ENCODE measurements around the gene HS6ST2. TPM values are rescaled to one million over a fixed set of nuclear protein-coding genes. Genes with fewer than 3 reads are reported as not detected.

The HS6ST2 gene
- total RNA-seq, 1 experiment from 2014 or later: not detected

GRCh38 chrX:132592880-132593279 is 365.5 kb downstream of the HS6ST2 start:
- H3K4me1 ChIP-seq (replicated peaks): no peaks in the 10 kb centered on the region
- no peak overlapping the region for H3K4me3 ChIP-seq
- no peaks in the 10 kb centered on the region for H3K36me3 ChIP-seq
- no peaks in the 10 kb centered on the region for H3K27me3 ChIP-seq (replicated peaks)
- DNase-seq (ENCODE audit: low read depth in 1 of 2, low spot score in 2 of 2): no peak
- no peak overlapping the region for H3K27ac ChIP-seq
- no peaks in the 10 kb centered on the region for H3K9me3 ChIP-seq (replicated peaks)

GRCh38 chrX:132591719-132592275 is 366.6 kb downstream of the HS6ST2 start:
- no peak for DNase-seq (ENCODE audit: low read depth in 1 of 2, low spot score in 2 of 2)
- no peaks in the 10 kb centered on the region for H3K9me3 ChIP-seq (replicated peaks)
- H3K4me1 ChIP-seq (replicated peaks): no peaks in the 10 kb centered on the region
- H3K27ac ChIP-seq: no peak overlapping the region
- H3K36me3 ChIP-seq: no peaks in the 10 kb centered on the region
- no peaks in the 10 kb centered on the region for H3K27me3 ChIP-seq (replicated peaks)
- H3K4me3 ChIP-seq: no peak overlapping the region

- Histone ChIP-seq H3K27ac (no peak overlapping the region), H3K9me3 (replicated peaks) (no peaks in the 10 kb centered on the region), H3K36me3 (no peaks in the 10 kb centered on the region), H3K4me1 (replicated peaks) (no peaks in the 10 kb centered on the region), H3K27me3 (replicated peaks) (no peaks in the 10 kb centered on the region), H3K4me3 (no peak overlapping the region)
- no peak for DNase-seq (ENCODE audit: low read depth in 1 of 2, low spot score in 2 of 2)
Measured at GRCh38 chrX:132590350-132591026, 367.9 kb downstream of the HS6ST2 start.

GRCh38 chrX:132584936-132585335 is 373.5 kb downstream of the HS6ST2 start:
- no peak for DNase-seq (ENCODE audit: low read depth in 1 of 2, low spot score in 2 of 2)
- H3K27me3 ChIP-seq (replicated peaks): no peaks in the 10 kb centered on the region
- no peak overlapping the region for H3K4me3 ChIP-seq
- no peaks in the 10 kb centered on the region for H3K36me3 ChIP-seq
- H3K4me1 ChIP-seq (replicated peaks): no peaks in the 10 kb centered on the region
- H3K9me3 ChIP-seq (replicated peaks): no peaks in the 10 kb centered on the region
- no peak overlapping the region for H3K27ac ChIP-seq

- H3K9me3 ChIP-seq (replicated peaks): no peaks in the 10 kb centered on the region
- H3K27me3 ChIP-seq (replicated peaks): no peaks in the 10 kb centered on the region
- H3K36me3 ChIP-seq: no peaks in the 10 kb centered on the region
- H3K27ac ChIP-seq: no peak overlapping the region
- no peaks in the 10 kb centered on the region for H3K4me1 ChIP-seq (replicated peaks)
- H3K4me3 ChIP-seq: no peak overlapping the region
- no peak for DNase-seq (ENCODE audit: low read depth in 1 of 2, low spot score in 2 of 2)
Measured at GRCh38 chrX:132576939-132577338, 381.5 kb downstream of the HS6ST2 start.

Other genes starting within 250 kb of the HS6ST2 start
- gene USP26, start 138.5 kb upstream of the HS6ST2 start, total RNA-seq (2014; rRNA removed; shearing (Covaris generic)): not detected in 2 replicates